Suprapubic skin (tissue), 4 donors: ENCODE results near the gene NME8.

Source experiments
- EP300 ChIP-seq: sonication (generic); formaldehyde crosslinking; IDR thresholded peaks from one replicate; pipeline ENCODE4 v1.6.1; 2017; ENCODE audit warnings: antibody characterized with exemption
- POLR2A ChIP-seq, 2 donors: fragments of 450-650 bp; IDR thresholded peaks; one replicate each; pipeline ENCODE4 v1.6.1; 2017; ENCODE audit warnings: antibody characterized with exemption in 2 of 2, mild to moderate bottlenecking in 2 of 2, moderate library complexity in 2 of 2
- POLR2AphosphoS5 ChIP-seq, 3 donors: sonication (generic); formaldehyde crosslinking; IDR thresholded peaks; one replicate each; pipeline ENCODE4 v1.6.1; 2017; ENCODE audit warnings: antibody characterized with exemption in 3 of 3
- TF ChIP-seq, protein P1 (sequence below), 2 donors: fragments of 200-600 bp in 1 of 2; fragments of 450-650 bp in 1 of 2; sonication (generic) in 1 of 2; IDR thresholded peaks; one replicate each; pipeline ENCODE4 v1.5.1; 2016 to 2019; ENCODE audit warnings: antibody characterized with exemption in 2 of 2, mild to moderate bottlenecking in 1 of 2, moderate library complexity in 1 of 2

GRCh38 chr7:37927773-37928444 lies 79.5 kb downstream of the NME8 start:
- TF ChIP-seq, protein P1, sequence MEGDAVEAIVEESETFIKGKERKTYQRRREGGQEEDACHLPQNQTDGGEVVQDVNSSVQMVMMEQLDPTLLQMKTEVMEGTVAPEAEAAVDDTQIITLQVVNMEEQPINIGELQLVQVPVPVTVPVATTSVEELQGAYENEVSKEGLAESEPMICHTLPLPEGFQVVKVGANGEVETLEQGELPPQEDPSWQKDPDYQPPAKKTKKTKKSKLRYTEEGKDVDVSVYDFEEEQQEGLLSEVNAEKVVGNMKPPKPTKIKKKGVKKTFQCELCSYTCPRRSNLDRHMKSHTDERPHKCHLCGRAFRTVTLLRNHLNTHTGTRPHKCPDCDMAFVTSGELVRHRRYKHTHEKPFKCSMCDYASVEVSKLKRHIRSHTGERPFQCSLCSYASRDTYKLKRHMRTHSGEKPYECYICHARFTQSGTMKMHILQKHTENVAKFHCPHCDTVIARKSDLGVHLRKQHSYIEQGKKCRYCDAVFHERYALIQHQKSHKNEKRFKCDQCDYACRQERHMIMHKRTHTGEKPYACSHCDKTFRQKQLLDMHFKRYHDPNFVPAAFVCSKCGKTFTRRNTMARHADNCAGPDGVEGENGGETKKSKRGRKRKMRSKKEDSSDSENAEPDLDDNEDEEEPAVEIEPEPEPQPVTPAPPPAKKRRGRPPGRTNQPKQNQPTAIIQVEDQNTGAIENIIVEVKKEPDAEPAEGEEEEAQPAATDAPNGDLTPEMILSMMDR (IDR thresholded peaks at IDR 0.05) = no peak
- TF ChIP-seq POLR2A (IDR thresholded peaks at IDR 0.05) (no peak), POLR2AphosphoS5 (IDR thresholded peaks at IDR 0.05) (no peak), EP300 (no peak)
